Trophoblast cell (in vitro differentiated cells and primary cell): ENCODE data around the gene CNOT11.
"Not testable (repeated sequence)": the region's sequence is repeated elsewhere in the genome, so short reads cannot be mapped to it uniquely, and the experiment has no call there.

Experiments used
- DNase-seq, 2 donors: peaks; one replicate each; pipeline ENCODE4 v3.0.0-alpha.2; 2016
- H2AFZ ChIP-seq: 2 replicates; pipeline ENCODE4 v1.6.1; 2013; ENCODE audit warnings: low read length, moderate library complexity, mild to moderate bottlenecking; ENCODE audit not compliant: insufficient read depth, poor library complexity
- H2AK5ac ChIP-seq: 2 replicates; pipeline ENCODE4 v1.6.1; 2013; ENCODE audit warnings: mild to moderate bottlenecking, low read length
- H2BK120ac ChIP-seq: 2 replicates; pipeline ENCODE4 v1.6.1; 2013; ENCODE audit warnings: low read length, mild to moderate bottlenecking, moderate library complexity; ENCODE audit not compliant: insufficient read depth, poor library complexity
- H2BK12ac ChIP-seq: 2 replicates; pipeline ENCODE4 v1.6.1; 2013; ENCODE audit warnings: mild to moderate bottlenecking, low read length, moderate library complexity
- H2BK5ac ChIP-seq: 2 replicates; pipeline ENCODE4 v1.6.1; 2013; ENCODE audit warnings: low read length, low read depth, moderate library complexity, mild to moderate bottlenecking; ENCODE audit not compliant: poor library complexity
- H3K14ac ChIP-seq: 2 replicates; pipeline ENCODE4 v1.6.1; 2013; ENCODE audit warnings: mild to moderate bottlenecking, low read length
- H3K18ac ChIP-seq: 2 replicates; pipeline ENCODE4 v1.6.1; 2013; ENCODE audit warnings: mild to moderate bottlenecking, low read length
- H3K23ac ChIP-seq: 2 replicates; pipeline ENCODE4 v1.6.1; 2013; ENCODE audit warnings: low read length
- H3K27ac ChIP-seq: 2 replicates; pipeline ENCODE4 v1.5.1; 2013; ENCODE audit warnings: low read depth, mild to moderate bottlenecking, inconsistent platforms, low read length, moderate library complexity
- H3K27me3 ChIP-seq: 2 replicates; pipeline ENCODE4 v1.6.1; 2013; ENCODE audit warnings: inconsistent platforms, mild to moderate bottlenecking, low read length, moderate library complexity; ENCODE audit not compliant: insufficient read depth
- H3K36me3 ChIP-seq, 2 experiments: 1 replicate in 1 of 2; 2 replicates in 1 of 2; pipeline ENCODE4 v1.6.1; 2013; ENCODE audit warnings: low read length in 2 of 2, mild to moderate bottlenecking in 2 of 2, moderate library complexity in 1 of 2; ENCODE audit not compliant: insufficient read depth in 2 of 2, control insufficient read depth in 1 of 2
- H3K4ac ChIP-seq: 2 replicates; pipeline ENCODE4 v1.6.1; 2013; ENCODE audit warnings: low read depth, mild to moderate bottlenecking, low read length, moderate library complexity
- H3K4me1 ChIP-seq, 2 experiments: 1 replicate in 1 of 2; 2 replicates in 1 of 2; pipeline ENCODE4 v1.6.1; 2013; ENCODE audit warnings: low read length in 2 of 2, mild to moderate bottlenecking in 2 of 2, moderate library complexity in 1 of 2; ENCODE audit not compliant: insufficient read depth in 2 of 2, control insufficient read depth in 1 of 2
- H3K4me2 ChIP-seq: 2 replicates; pipeline ENCODE4 v1.6.1; 2013; ENCODE audit warnings: inconsistent platforms, mild to moderate bottlenecking, low read length, moderate library complexity
- H3K4me3 ChIP-seq: 2 replicates; pipeline ENCODE4 v1.5.1; 2013; ENCODE audit warnings: mild to moderate bottlenecking, low read depth, low read length, inconsistent platforms
- H3K79me1 ChIP-seq: one replicate; pipeline ENCODE4 v1.6.1; 2013; ENCODE audit warnings: low read length
- H3K79me2 ChIP-seq: 2 replicates; pipeline ENCODE4 v1.6.1; 2013; ENCODE audit warnings: low read length, mild to moderate bottlenecking; ENCODE audit not compliant: control insufficient read depth, insufficient read depth, poor library complexity
- H3K9ac ChIP-seq: 2 replicates; pipeline ENCODE4 v1.6.1; 2013; ENCODE audit warnings: mild to moderate bottlenecking, low read length
- H3K9me3 ChIP-seq: 2 replicates; pipeline ENCODE4 v1.6.1; 2013; ENCODE audit warnings: low read depth, mild to moderate bottlenecking, control low read depth, inconsistent platforms, low read length; ENCODE audit not compliant: insufficient read depth
- H4K12ac ChIP-seq: 2 replicates; pipeline ENCODE4 v1.6.1; 2013; ENCODE audit warnings: low read depth, mild to moderate bottlenecking, low read length, moderate library complexity
- H4K8ac ChIP-seq: 2 replicates; pipeline ENCODE4 v1.6.1; 2013; ENCODE audit warnings: low read depth, mild to moderate bottlenecking, low read length, moderate library complexity
- H4K91ac ChIP-seq: one replicate; pipeline ENCODE4 v1.6.1; 2013; ENCODE audit warnings: low read depth, mild to moderate bottlenecking, low read length, moderate library complexity
- WGBS: extraction: QIAGEN DNeasy Blood & Tissue Kit; methylation state at CpG from one replicate; pipeline ENCODE4 v1.1.7; 2013; ENCODE audit warnings: missing lambda C conversion rate; ENCODE audit not compliant: insufficient read length, insufficient coverage; ENCODE audit errors: extremely low coverage; 5-methylcytosine and 5-hydroxymethylcytosine counted together

The CNOT11 gene

DNA sequence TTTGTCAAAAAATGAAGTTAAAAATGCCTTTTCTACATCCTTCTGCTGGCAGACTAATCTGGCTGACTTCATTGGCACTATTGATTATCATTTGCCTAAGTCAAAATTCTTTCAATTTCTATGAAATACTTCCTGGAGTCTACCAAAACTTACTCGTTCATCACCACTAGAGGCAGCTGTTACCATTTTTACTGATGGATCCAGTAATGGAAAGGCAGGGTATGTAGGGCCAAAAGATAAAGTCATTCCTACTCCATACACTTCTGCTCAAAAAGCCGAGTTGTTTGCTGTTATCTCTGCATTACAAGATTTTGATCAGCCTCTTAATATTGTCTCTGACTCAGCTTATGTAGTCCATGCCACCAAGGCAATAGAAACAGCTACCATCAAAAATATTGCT lies 12.0 kb upstream of the CNOT11 start:
- H3K4me1 ChIP-seq, H4K12ac ChIP-seq, H2AFZ ChIP-seq, H4K91ac ChIP-seq, H2BK5ac ChIP-seq, H3K4me2 ChIP-seq, H3K9ac ChIP-seq, H3K18ac ChIP-seq, H2AK5ac ChIP-seq, H3K14ac ChIP-seq, H3K79me1 ChIP-seq, H2BK12ac ChIP-seq, H3K27me3 ChIP-seq, H3K27ac ChIP-seq, H2BK120ac ChIP-seq, H3K36me3 ChIP-seq, H4K8ac ChIP-seq, H3K79me2 ChIP-seq, H3K4me3 ChIP-seq, H3K23ac ChIP-seq, H3K4ac ChIP-seq, H3K9me3 ChIP-seq: not testable (repeated sequence)
- DNase-seq: peak in 1 of 2 donors; percentile 55
- WGBS: no CpG with 5 or more reads among the region's 2 CpGs

- Histone ChIP-seq H3K27ac (no peak overlapping the region), H4K12ac (no peak overlapping the region), H3K4me1 (peaks cover 0 to 2% of the 10 kb centered on the region in 2 experiments), H2BK120ac (no peak overlapping the region), H3K4me3 (no peak overlapping the region), H2BK5ac (no peak overlapping the region), H3K27me3 (no peaks in the 10 kb centered on the region), H2BK12ac (no peak overlapping the region), H4K91ac (no peak overlapping the region), H3K4me2 (no peak overlapping the region), H3K18ac (no peak overlapping the region), H3K9me3 (peaks cover 2% of the 10 kb centered on the region), H4K8ac (no peak overlapping the region), H3K4ac (no peak overlapping the region), H3K79me2 (no peaks in the 10 kb centered on the region), H3K14ac (no peak overlapping the region), H3K36me3 (no peaks in the 10 kb centered on the region), H3K9ac (no peak overlapping the region), H2AFZ (no peak overlapping the region), H3K23ac (no peak overlapping the region), H3K79me1 (no peaks in the 10 kb centered on the region), H2AK5ac (no peak overlapping the region)
- no CpG with 5 or more reads among the region's 5 CpGs for WGBS
- DNase-seq: peak; percentile 31 to 64
These were observed 11.5 kb upstream of the CNOT11 start for GRCh38 chr2:101241158-101241557.

DNA sequence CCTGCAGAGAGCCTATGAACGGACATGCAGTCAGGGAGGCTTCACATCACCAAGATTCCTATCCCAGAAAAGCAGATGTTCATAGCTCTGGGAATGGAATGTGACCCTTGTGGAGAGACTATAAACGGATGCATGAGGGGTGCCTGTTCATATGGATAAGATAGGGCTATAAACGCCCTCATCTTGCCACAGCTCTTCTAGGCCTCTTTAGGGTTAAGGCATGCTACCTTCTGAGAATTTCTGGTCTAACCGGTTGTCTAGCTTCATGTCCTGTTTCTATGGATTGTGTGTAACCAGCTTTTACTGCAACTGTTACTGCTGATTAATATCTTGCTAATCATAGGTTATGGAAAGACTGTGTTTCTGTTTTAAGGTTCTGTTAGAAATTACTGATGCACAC lies 8.3 kb upstream of the CNOT11 start:
- H3K27ac ChIP-seq, H3K9ac ChIP-seq, H3K23ac ChIP-seq, H3K79me1 ChIP-seq, H3K79me2 ChIP-seq, H3K27me3 ChIP-seq, H2AK5ac ChIP-seq, H2BK5ac ChIP-seq, H3K14ac ChIP-seq, H3K36me3 ChIP-seq, H4K91ac ChIP-seq, H2BK12ac ChIP-seq, H3K4me3 ChIP-seq, H3K4ac ChIP-seq, H4K12ac ChIP-seq, H3K9me3 ChIP-seq, H3K4me1 ChIP-seq, H2BK120ac ChIP-seq, H2AFZ ChIP-seq, H3K18ac ChIP-seq, H3K4me2 ChIP-seq, H4K8ac ChIP-seq: not testable (repeated sequence)
- peak; percentile 56 to 85 for DNase-seq
- WGBS: no CpG with 5 or more reads among the region's 4 CpGs

- not testable (repeated sequence) for H2BK12ac ChIP-seq, H3K9me3 ChIP-seq, H4K91ac ChIP-seq, H2AFZ ChIP-seq, H3K4ac ChIP-seq, H2BK120ac ChIP-seq, H3K79me2 ChIP-seq, H3K4me3 ChIP-seq, H3K36me3 ChIP-seq, H3K4me1 ChIP-seq, H4K8ac ChIP-seq, H3K14ac ChIP-seq, H4K12ac ChIP-seq, H3K27ac ChIP-seq, H3K79me1 ChIP-seq, H3K9ac ChIP-seq, H3K27me3 ChIP-seq, H2BK5ac ChIP-seq, H3K4me2 ChIP-seq, H3K23ac ChIP-seq, H2AK5ac ChIP-seq, H3K18ac ChIP-seq
- WGBS: no CpG with 5 or more reads among the region's 12 CpGs
- DNase-seq: peak; percentile 59 to 68
These were observed 7.8 kb upstream of the CNOT11 start for GRCh38 chr2:101244899-101245298.
